ENCODE results near the gene ZNF782.

DNA sequence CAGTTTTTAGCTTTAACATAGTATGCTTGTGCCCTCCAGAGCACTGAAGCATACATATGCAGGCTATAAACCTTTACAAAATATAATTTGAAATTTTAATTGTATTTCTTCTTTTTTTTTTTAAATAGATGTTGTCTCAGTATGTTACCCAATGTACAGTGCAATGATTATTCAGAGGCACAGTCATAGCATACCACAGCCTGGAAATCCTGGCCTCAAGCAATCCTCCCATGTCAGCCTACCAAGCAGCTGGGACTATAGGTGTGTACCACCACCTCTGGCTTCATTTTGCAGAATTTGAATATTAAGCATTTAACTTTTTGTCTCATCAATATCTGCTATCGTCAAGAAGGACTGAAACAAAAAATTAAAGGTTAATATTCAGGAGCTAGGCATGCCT is 16.9 kb upstream of the ZNF782 start:
- no peak for TF ChIP-seq EZH2phosphoT487 (IDR thresholded peaks at IDR 0.05; ENCODE audit: low read depth)
- TF ChIP-seq, protein P1, sequence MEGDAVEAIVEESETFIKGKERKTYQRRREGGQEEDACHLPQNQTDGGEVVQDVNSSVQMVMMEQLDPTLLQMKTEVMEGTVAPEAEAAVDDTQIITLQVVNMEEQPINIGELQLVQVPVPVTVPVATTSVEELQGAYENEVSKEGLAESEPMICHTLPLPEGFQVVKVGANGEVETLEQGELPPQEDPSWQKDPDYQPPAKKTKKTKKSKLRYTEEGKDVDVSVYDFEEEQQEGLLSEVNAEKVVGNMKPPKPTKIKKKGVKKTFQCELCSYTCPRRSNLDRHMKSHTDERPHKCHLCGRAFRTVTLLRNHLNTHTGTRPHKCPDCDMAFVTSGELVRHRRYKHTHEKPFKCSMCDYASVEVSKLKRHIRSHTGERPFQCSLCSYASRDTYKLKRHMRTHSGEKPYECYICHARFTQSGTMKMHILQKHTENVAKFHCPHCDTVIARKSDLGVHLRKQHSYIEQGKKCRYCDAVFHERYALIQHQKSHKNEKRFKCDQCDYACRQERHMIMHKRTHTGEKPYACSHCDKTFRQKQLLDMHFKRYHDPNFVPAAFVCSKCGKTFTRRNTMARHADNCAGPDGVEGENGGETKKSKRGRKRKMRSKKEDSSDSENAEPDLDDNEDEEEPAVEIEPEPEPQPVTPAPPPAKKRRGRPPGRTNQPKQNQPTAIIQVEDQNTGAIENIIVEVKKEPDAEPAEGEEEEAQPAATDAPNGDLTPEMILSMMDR (IDR thresholded peaks at IDR 0.05; ENCODE audit: low read depth, low read length), result no peak

Data from OCI-LY3 (cell line).